Vagina (tissue), 2 donors: ENCODE data around the gene TGFB1I1. TPM values are rescaled to one million over a fixed set of nuclear protein-coding genes. Genes with fewer than 3 reads are reported as not detected.
"Not testable (repeated sequence)": the region's sequence is repeated elsewhere in the genome, so short reads cannot be mapped to it uniquely, and the experiment has no call there.

Experiments
- DNase-seq, 2 donors: peaks; one replicate each; pipeline ENCODE4 v3.0.0-alpha.2; 2017; ENCODE audit errors: extremely low spot score in 2 of 2
- H3K27ac ChIP-seq: fragments of 200-600 bp; sonication (generic); one replicate; pipeline ENCODE4 v1.5.1; 2019
- H3K27me3 ChIP-seq: fragments of 200-600 bp; sonication (generic); one replicate; pipeline ENCODE4 v1.5.1; 2019
- H3K36me3 ChIP-seq, 2 donors: fragments of 200-600 bp; sonication (generic); one replicate each; pipeline ENCODE4 v1.5.1; 2017 to 2019
- H3K4me1 ChIP-seq: fragments of 200-600 bp; sonication (generic); one replicate; pipeline ENCODE4 v1.5.1; 2019
- H3K4me3 ChIP-seq, 2 donors: fragments of 200-600 bp; sonication (generic); 1 replicate in 1 of 2; 2 replicates in 1 of 2; pipeline ENCODE4 v1.5.1; 2016 to 2019
- H3K9me3 ChIP-seq: fragments of 200-600 bp; sonication (generic); one replicate; pipeline ENCODE4 v1.5.1; 2019
- POLR2A ChIP-seq, 2 donors: fragments of 450-650 bp; IDR thresholded peaks; one replicate each; pipeline ENCODE4 v1.6.1; 2017; ENCODE audit warnings: antibody characterized with exemption in 2 of 2, mild to moderate bottlenecking in 2 of 2, moderate library complexity in 2 of 2
- POLR2AphosphoS5 ChIP-seq, 2 donors: sonication (generic); formaldehyde crosslinking; IDR thresholded peaks; one replicate each; pipeline ENCODE4 v1.9.0; 2017; ENCODE audit warnings: antibody characterized with exemption in 2 of 2, mild to moderate bottlenecking in 2 of 2, low read depth in 1 of 2; ENCODE audit not compliant: insufficient read depth in 1 of 2
- intact Hi-C: fragments of 100-400 bp; cut with DNase I; formaldehyde crosslinking; loops from one replicate; pipeline ENCODE4 v1.15.1; 2023
- total RNA-seq: library from RNA; depleted of rRNA; stranded (reverse); fragments of >200 nt; gene quantifications from one replicate; pipeline ENCODE4 v1.2.3, GENCODE V29; 2016
- TF ChIP-seq, protein P1 (sequence below), 3 experiments: fragments of 450-650 bp in 2 of 3; fragments of 200-600 bp in 1 of 3; sonication (generic) in 1 of 3; IDR thresholded peaks; one replicate each; pipeline ENCODE4 v1.5.1; 2017 to 2019; ENCODE audit warnings: antibody characterized with exemption in 3 of 3, mild to moderate bottlenecking in 2 of 3, moderate library complexity in 2 of 3

Gene TGFB1I1
- total RNA-seq, 1 donor from 2014 or later, result 114 TPM

DNA sequence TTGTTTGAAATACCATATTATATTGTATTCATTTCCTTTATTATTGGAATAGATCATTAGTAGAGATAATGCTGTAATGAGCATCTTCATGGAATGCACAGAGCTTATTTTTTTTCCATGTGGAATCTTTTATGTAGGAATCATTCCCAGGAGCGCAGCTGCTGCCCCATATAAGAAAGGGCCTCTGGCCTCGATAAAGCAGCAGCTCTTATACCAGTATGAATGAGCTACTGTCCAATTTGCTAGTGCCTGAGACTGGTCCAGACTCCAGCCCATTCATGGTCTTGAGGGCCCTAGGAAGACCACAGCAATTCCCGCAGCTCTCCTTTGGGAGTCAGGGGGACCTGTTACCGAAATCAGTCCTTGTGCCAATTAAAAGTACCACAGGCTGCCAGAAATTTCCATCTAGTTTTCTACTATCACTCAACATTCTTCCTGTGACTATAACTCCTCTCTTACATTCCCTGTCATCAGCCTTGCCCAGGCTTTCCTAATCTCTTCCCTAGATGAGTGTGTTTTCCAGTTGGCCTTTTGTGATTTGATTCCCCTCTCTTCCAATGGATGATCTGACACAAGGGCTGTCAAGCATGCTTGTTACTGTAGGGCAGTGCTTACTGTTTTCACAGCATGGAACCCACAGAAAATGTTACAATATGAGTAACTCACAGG, 31.3 kb upstream of the TGFB1I1 start:
- TF ChIP-seq POLR2A (IDR thresholded peaks at IDR 0.05) (no peak), POLR2AphosphoS5 (IDR thresholded peaks at IDR 0.05; ENCODE audit: insufficient read depth in 1 of 2, low read depth in 1 of 2) (no peak)
- TF ChIP-seq, protein P1, sequence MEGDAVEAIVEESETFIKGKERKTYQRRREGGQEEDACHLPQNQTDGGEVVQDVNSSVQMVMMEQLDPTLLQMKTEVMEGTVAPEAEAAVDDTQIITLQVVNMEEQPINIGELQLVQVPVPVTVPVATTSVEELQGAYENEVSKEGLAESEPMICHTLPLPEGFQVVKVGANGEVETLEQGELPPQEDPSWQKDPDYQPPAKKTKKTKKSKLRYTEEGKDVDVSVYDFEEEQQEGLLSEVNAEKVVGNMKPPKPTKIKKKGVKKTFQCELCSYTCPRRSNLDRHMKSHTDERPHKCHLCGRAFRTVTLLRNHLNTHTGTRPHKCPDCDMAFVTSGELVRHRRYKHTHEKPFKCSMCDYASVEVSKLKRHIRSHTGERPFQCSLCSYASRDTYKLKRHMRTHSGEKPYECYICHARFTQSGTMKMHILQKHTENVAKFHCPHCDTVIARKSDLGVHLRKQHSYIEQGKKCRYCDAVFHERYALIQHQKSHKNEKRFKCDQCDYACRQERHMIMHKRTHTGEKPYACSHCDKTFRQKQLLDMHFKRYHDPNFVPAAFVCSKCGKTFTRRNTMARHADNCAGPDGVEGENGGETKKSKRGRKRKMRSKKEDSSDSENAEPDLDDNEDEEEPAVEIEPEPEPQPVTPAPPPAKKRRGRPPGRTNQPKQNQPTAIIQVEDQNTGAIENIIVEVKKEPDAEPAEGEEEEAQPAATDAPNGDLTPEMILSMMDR (IDR thresholded peaks at IDR 0.05), result no peak
- H3K36me3 ChIP-seq, result no peaks in the 10 kb centered on the region
- no peaks in the 10 kb centered on the region for H3K27me3 ChIP-seq
- no peaks in the 10 kb centered on the region for H3K4me1 ChIP-seq
- intact Hi-C loops, result loop anchor here (5.0 to 10.0 kb wide), 2 partner anchors 256 to 453 kb away; partner anchors contain the start of genes FUS and HSD3B7
- DNase-seq, result no peak
- no peaks in the 10 kb centered on the region for H3K9me3 ChIP-seq
- no peak overlapping the region for H3K27ac ChIP-seq
- H3K4me3 ChIP-seq, result no peak overlapping the region

DNA sequence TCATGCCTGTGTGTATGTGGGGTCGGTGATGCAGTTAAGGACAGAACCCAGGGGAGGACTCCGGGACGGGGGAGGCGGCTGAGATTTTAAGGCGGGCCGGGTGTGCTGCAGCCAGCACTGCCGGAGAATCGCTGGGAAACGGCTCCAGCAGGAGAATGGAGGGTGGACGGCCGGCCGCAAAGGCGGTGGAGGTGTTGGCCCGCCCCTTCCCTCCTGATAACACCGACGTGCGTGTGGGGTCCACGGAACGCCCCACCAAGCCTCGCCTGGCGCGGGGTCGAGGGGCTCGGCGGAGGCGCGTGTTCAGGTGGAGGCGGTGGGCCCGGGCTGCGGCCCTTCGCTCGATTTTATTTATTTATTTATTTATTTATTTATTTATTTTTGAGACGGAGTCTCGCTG, 30.0 kb upstream of the TGFB1I1 start:
- no peak for DNase-seq
- Histone ChIP-seq H3K27ac (peak overlapping the region; percentile 91), H3K27me3 (no peaks in the 10 kb centered on the region), H3K4me1 (no peaks in the 10 kb centered on the region), H3K9me3 (no peaks in the 10 kb centered on the region), H3K36me3 (no peaks in the 10 kb centered on the region), H3K4me3 (peak overlapping the region; percentile 70 to 82)
- TF ChIP-seq POLR2A (IDR thresholded peaks at IDR 0.05) (no peak), POLR2AphosphoS5 (IDR thresholded peaks at IDR 0.05; ENCODE audit: insufficient read depth in 1 of 2, low read depth in 1 of 2) (no peak)
- TF ChIP-seq, protein P1 (IDR thresholded peaks at IDR 0.05), result no peak
- intact Hi-C loops, result loop anchor here (5.0 to 10.0 kb wide), 2 partner anchors 257 to 455 kb away; partner anchors contain the start of genes FUS and HSD3B7

DNA sequence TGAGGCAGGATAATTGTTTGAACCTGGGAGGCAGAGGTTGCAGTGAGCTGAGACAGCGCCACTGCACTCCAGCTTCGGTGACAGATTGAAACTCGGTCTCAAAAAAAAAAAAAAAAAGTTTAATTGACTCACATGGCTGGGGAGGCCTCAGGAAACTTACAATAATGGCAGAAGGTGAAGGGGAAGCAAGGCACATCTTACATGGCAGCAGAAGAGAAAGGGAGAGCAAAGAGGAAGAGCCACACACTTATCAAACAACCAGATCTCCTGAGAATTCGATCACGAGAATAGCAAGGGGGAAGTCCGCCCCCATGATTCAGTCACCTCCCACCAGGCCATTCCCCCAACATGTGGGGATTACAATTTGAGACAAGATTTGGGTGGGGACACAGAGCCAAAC, 26.0 kb upstream of the TGFB1I1 start:
- H3K4me3 ChIP-seq, H3K27ac ChIP-seq, H3K27me3 ChIP-seq, H3K4me1 ChIP-seq, H3K9me3 ChIP-seq, H3K36me3 ChIP-seq, DNase-seq: not testable (repeated sequence)
- intact Hi-C loops, result loop anchor here (10.0 kb wide), 1 partner anchor 261 kb away; the partner anchor contains the start of gene FUS

DNA sequence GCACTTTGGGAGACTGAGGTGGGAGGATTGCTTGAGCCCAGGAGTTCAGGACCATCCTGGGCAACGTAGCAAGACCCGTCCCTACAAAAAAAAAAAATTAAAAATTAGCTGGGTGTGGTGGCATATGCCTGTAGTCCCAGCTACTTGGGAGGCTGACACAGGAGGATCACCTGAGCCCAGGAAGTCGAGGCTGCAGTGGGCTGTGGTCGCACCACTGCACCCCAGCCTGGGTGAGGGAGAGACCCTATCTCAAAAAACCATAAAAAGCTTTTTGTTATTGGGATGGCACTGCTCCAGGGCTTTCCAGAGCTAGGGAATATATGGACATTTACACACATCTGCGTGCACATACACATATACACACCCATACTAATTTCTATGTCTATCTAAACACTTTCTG, 20.8 kb upstream of the TGFB1I1 start:
- H3K4me1 ChIP-seq, result peaks cover 52% of the 10 kb centered on the region
- H3K27ac ChIP-seq, result peak overlapping the region; percentile 84
- intact Hi-C loops, result loop anchor here (10.0 kb wide), 1 partner anchor 424 kb away; the partner anchor contains the start of gene ZNF267
- no peaks in the 10 kb centered on the region for H3K9me3 ChIP-seq
- TF ChIP-seq, protein P1 (IDR thresholded peaks at IDR 0.05), result no peak
- TF ChIP-seq POLR2AphosphoS5 (IDR thresholded peaks at IDR 0.05; ENCODE audit: insufficient read depth in 1 of 2, low read depth in 1 of 2) (no peak), POLR2A (IDR thresholded peaks at IDR 0.05) (no peak)
- no peak for DNase-seq
- H3K36me3 ChIP-seq, result peaks cover 0 to 4% of the 10 kb centered on the region in 2 donors
- H3K4me3 ChIP-seq, result no peak overlapping the region
- H3K27me3 ChIP-seq, result no peaks in the 10 kb centered on the region

DNA sequence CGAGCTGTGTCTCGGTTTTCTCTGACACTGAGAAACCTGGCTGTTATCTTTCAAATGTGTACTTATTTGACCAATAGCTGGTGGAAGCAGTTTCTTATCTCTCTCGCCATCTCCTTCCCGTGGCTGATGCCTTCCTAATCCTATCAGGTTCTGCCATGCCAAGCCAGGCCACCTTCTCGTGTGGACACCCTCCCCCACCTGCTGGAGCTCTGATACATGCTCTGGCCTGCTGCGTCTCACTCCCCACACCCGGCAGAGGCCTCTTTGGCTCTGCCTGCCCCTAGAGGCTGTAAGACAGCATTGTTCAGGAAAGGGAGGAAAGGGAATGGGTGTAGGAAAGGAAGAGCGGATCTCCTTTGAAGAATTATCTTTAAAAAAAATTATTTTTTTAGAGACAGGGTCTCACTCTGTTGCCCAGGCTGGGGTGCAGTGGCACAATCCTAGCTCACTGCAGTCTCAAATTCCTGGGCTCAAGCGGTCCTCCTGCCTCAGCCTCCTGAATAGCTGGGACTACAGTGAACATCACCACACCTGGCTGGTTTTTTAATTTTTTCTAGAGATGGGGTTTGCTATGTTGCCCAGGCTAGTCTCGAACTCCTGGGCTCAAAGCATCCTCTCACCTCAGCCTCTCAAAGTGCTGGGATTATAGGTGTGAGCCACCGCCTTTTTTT, 20.1 kb upstream of the TGFB1I1 start:
- peaks cover 58% of the 10 kb centered on the region for H3K4me1 ChIP-seq
- DNase-seq, result no peak
- H3K4me3 ChIP-seq, result no peak overlapping the region
- peak overlapping the region; percentile 84 for H3K27ac ChIP-seq
- peaks cover 0 to 4% of the 10 kb centered on the region in 2 donors for H3K36me3 ChIP-seq
- TF ChIP-seq POLR2AphosphoS5 (IDR thresholded peaks at IDR 0.05; ENCODE audit: insufficient read depth in 1 of 2, low read depth in 1 of 2) (peak in 1 of 2 donors; percentile 22), POLR2A (IDR thresholded peaks at IDR 0.05) (no peak)
- TF ChIP-seq, protein P1 (IDR thresholded peaks at IDR 0.05), result peak in 1 of 3 experiments; percentile 38
- intact Hi-C loops, result loop anchor here (10.0 kb wide), 1 partner anchor 423 kb away; the partner anchor contains the start of gene ZNF267
- H3K9me3 ChIP-seq, result no peaks in the 10 kb centered on the region
- H3K27me3 ChIP-seq, result no peaks in the 10 kb centered on the region
